GM12891 (cell line): ENCODE measurements around the gene SMAD2.

Experiments used
- POLR2A ChIP-seq: IDR thresholded peaks from 2 replicates; pipeline ENCODE4 v1.6.1; 2011; ENCODE audit warnings: low read depth, low read length, control low read depth
- POLR2AphosphoS5 ChIP-seq: IDR thresholded peaks from 2 replicates; pipeline ENCODE4 v1.6.1; 2011; ENCODE audit warnings: low read depth, low read length, control low read depth
- SPI1 ChIP-seq: IDR thresholded peaks from 2 replicates; pipeline ENCODE4 v1.6.1; 2011; ENCODE audit warnings: low read depth, low read length, control low read depth

GRCh38 chr18:47815486-47816270, 114.8 kb downstream of the SMAD2 start:
- TF ChIP-seq POLR2A (no peak), SPI1 (no peak), POLR2AphosphoS5 (no peak)
